ENCODE results near the gene VPS33B.
A peak's percentile ranks its signal among the peaks of the same experiment; 100 is the strongest.

Gene VPS33B

GRCh38 chr15:90986790-90987507, 35.4 kb downstream of the VPS33B start:
- H3K36me3 ChIP-seq (ENCODE audit: insufficient read depth, low read length) = peaks cover 37% of the 10 kb centered on the region
- no peak overlapping the region for H3K4me3 ChIP-seq
- H3K9ac ChIP-seq (ENCODE audit: insufficient read length) = no peak overlapping the region
- TF ChIP-seq EZH2 (IDR thresholded peaks at IDR 0.05) (no peak), POLR2AphosphoS5 (IDR thresholded peaks at IDR 0.05; ENCODE audit: borderline replicate concordance, low read depth, low read length) (no peak), FOXP2 (optimal IDR thresholded peaks at IDR 0.05; ENCODE audit: control extremely low read depth, extremely low read length, insufficient read depth) (no peak)
- H3K27ac ChIP-seq = peak overlapping the region; percentile 17; the same call in 1 of the 2 replicates
- no peak for DNase-seq (ENCODE audit: low read depth, low spot score)
- H3K9me3 ChIP-seq (ENCODE audit: low read depth, low read length) = no peaks in the 10 kb centered on the region

- DNase-seq (ENCODE audit: low read depth, low spot score) = no peak
- H3K4me3 ChIP-seq = no peak overlapping the region
- TF ChIP-seq EZH2 (IDR thresholded peaks at IDR 0.05) (no peak), FOXP2 (optimal IDR thresholded peaks at IDR 0.05; ENCODE audit: control extremely low read depth, extremely low read length, insufficient read depth) (no peak), POLR2AphosphoS5 (IDR thresholded peaks at IDR 0.05; ENCODE audit: borderline replicate concordance, low read depth, low read length) (no peak)
- no peak overlapping the region for H3K9ac ChIP-seq (ENCODE audit: insufficient read length)
- H3K27ac ChIP-seq = no peak overlapping the region
- H3K36me3 ChIP-seq (ENCODE audit: insufficient read depth, low read length) = peaks cover 83% of the 10 kb centered on the region
- H3K9me3 ChIP-seq (ENCODE audit: low read depth, low read length) = no peaks in the 10 kb centered on the region
Measured at GRCh38 chr15:90982135-90982534, 40.3 kb downstream of the VPS33B start.

- H3K9me3 ChIP-seq (ENCODE audit: low read depth, low read length) = no peaks in the 10 kb centered on the region
- no peak overlapping the region for H3K9ac ChIP-seq (ENCODE audit: insufficient read length)
- TF ChIP-seq POLR2AphosphoS5 (IDR thresholded peaks at IDR 0.05; ENCODE audit: borderline replicate concordance, low read depth, low read length) = no peak
- no peak for TF ChIP-seq FOXP2 (optimal IDR thresholded peaks at IDR 0.05; ENCODE audit: control extremely low read depth, extremely low read length, insufficient read depth)
- no peak overlapping the region for H3K4me3 ChIP-seq
- H3K36me3 ChIP-seq (ENCODE audit: insufficient read depth, low read length) = peaks cover 87% of the 10 kb centered on the region
- no peak for DNase-seq (ENCODE audit: low read depth, low spot score)
- H3K27ac ChIP-seq = no peak overlapping the region
Measured at GRCh38 chr15:90981681-90982080, 40.7 kb downstream of the VPS33B start.

GRCh38 chr15:90979582-90979981, 42.8 kb downstream of the VPS33B start:
- DNase-seq (ENCODE audit: low read depth, low spot score) = no peak
- Histone ChIP-seq H3K36me3 (ENCODE audit: insufficient read depth, low read length) (peaks cover 98% of the 10 kb centered on the region), H3K9me3 (ENCODE audit: low read depth, low read length) (no peaks in the 10 kb centered on the region), H3K4me3 (no peak overlapping the region), H3K9ac (ENCODE audit: insufficient read length) (no peak overlapping the region), H3K27ac (peak overlapping the region; percentile 47)
- TF ChIP-seq EZH2 (IDR thresholded peaks at IDR 0.05) = no peak
- TF ChIP-seq FOXP2 (optimal IDR thresholded peaks at IDR 0.05; ENCODE audit: control extremely low read depth, extremely low read length, insufficient read depth) = no peak
- no peak for TF ChIP-seq POLR2AphosphoS5 (IDR thresholded peaks at IDR 0.05; ENCODE audit: borderline replicate concordance, low read depth, low read length)

GRCh38 chr15:90974216-90974615, 48.2 kb downstream of the VPS33B start:
- DNase-seq (ENCODE audit: low read depth, low spot score) = no peak
- TF ChIP-seq FOXP2 (optimal IDR thresholded peaks at IDR 0.05; ENCODE audit: control extremely low read depth, extremely low read length, insufficient read depth) (no peak), POLR2AphosphoS5 (IDR thresholded peaks at IDR 0.05; ENCODE audit: borderline replicate concordance, low read depth, low read length) (no peak), EZH2 (IDR thresholded peaks at IDR 0.05) (no peak)
- H3K27ac ChIP-seq = no peak overlapping the region
- H3K9me3 ChIP-seq (ENCODE audit: low read depth, low read length) = no peaks in the 10 kb centered on the region
- peaks cover 88% of the 10 kb centered on the region for H3K36me3 ChIP-seq (ENCODE audit: insufficient read depth, low read length)
- H3K4me3 ChIP-seq = no peak overlapping the region
- no peak overlapping the region for H3K9ac ChIP-seq (ENCODE audit: insufficient read length)

GRCh38 chr15:90972133-90972532, 50.3 kb downstream of the VPS33B start:
- no peak for TF ChIP-seq FOXP2 (optimal IDR thresholded peaks at IDR 0.05; ENCODE audit: control extremely low read depth, extremely low read length, insufficient read depth)
- no peak for TF ChIP-seq POLR2AphosphoS5 (IDR thresholded peaks at IDR 0.05; ENCODE audit: borderline replicate concordance, low read depth, low read length)
- no peak for TF ChIP-seq EZH2 (IDR thresholded peaks at IDR 0.05)
- Histone ChIP-seq H3K9me3 (ENCODE audit: low read depth, low read length) (no peaks in the 10 kb centered on the region), H3K36me3 (ENCODE audit: insufficient read depth, low read length) (peaks cover 90% of the 10 kb centered on the region), H3K27ac (no peak overlapping the region), H3K9ac (ENCODE audit: insufficient read length) (no peak overlapping the region), H3K4me3 (no peak overlapping the region)
- DNase-seq (ENCODE audit: low read depth, low spot score) = no peak

GRCh38 chr15:90970274-90970673, 52.1 kb downstream of the VPS33B start:
- no peaks in the 10 kb centered on the region for H3K9me3 ChIP-seq (ENCODE audit: low read depth, low read length)
- no peak overlapping the region for H3K9ac ChIP-seq (ENCODE audit: insufficient read length)
- no peak overlapping the region for H3K4me3 ChIP-seq
- no peak overlapping the region for H3K27ac ChIP-seq
- no peak for DNase-seq (ENCODE audit: low read depth, low spot score)
- TF ChIP-seq EZH2 (IDR thresholded peaks at IDR 0.05) (no peak), POLR2AphosphoS5 (IDR thresholded peaks at IDR 0.05; ENCODE audit: borderline replicate concordance, low read depth, low read length) (no peak), FOXP2 (optimal IDR thresholded peaks at IDR 0.05; ENCODE audit: control extremely low read depth, extremely low read length, insufficient read depth) (no peak)
- peaks cover 85% of the 10 kb centered on the region for H3K36me3 ChIP-seq (ENCODE audit: insufficient read depth, low read length)

- H3K4me3 ChIP-seq = no peak overlapping the region
- H3K27ac ChIP-seq = 0 out of 2 replicates have a peak overlapping the region, but pooled peaks have one; percentile 2
- no peak for DNase-seq (ENCODE audit: low read depth, low spot score)
- peaks cover 84% of the 10 kb centered on the region for H3K36me3 ChIP-seq (ENCODE audit: insufficient read depth, low read length)
- H3K9me3 ChIP-seq (ENCODE audit: low read depth, low read length) = no peaks in the 10 kb centered on the region
- TF ChIP-seq EZH2 (IDR thresholded peaks at IDR 0.05) (no peak), POLR2AphosphoS5 (IDR thresholded peaks at IDR 0.05; ENCODE audit: borderline replicate concordance, low read depth, low read length) (no peak), FOXP2 (optimal IDR thresholded peaks at IDR 0.05; ENCODE audit: control extremely low read depth, extremely low read length, insufficient read depth) (no peak)
- H3K9ac ChIP-seq (ENCODE audit: insufficient read length) = no peak overlapping the region
Measured at GRCh38 chr15:90968434-90968833, 54.0 kb downstream of the VPS33B start.

Data from SK-N-MC (cell line).